Stimulated activated CD8-positive, alpha-beta memory T cell treated with anti-CD3 and anti-CD28 coated beads, Interleukin-4, amount 100 ng/mL, for 1 hour (primary cell): ENCODE data around the gene ZDHHC24.

ENCODE experiments used
- DNase-seq, 2 donors: peaks; one replicate each; pipeline ENCODE4 v3.0.0-alpha.2; 2020; ENCODE audit warnings: low read depth in 2 of 2, low spot score in 1 of 2

ZDHHC24 gene

GRCh38 chr11:66566221-66566620 lies 20.4 kb upstream of the ZDHHC24 start:
- no peak for DNase-seq

- no peak for DNase-seq
Observed at GRCh38 chr11:66564984-66565383, 19.1 kb upstream of the ZDHHC24 start.

GRCh38 chr11:66564538-66564937 lies 18.7 kb upstream of the ZDHHC24 start:
- DNase-seq, result no peak

- no peak for DNase-seq
Observed at GRCh38 chr11:66563832-66564231, 18.0 kb upstream of the ZDHHC24 start.

- no peak for DNase-seq
Observed at GRCh38 chr11:66562907-66563583, 17.2 kb upstream of the ZDHHC24 start.

- DNase-seq, result no peak
Observed at GRCh38 chr11:66562275-66562674, 16.4 kb upstream of the ZDHHC24 start.

- no peak for DNase-seq
Observed at GRCh38 chr11:66561975-66562248, 16.1 kb upstream of the ZDHHC24 start.

GRCh38 chr11:66561178-66561974 lies 15.5 kb upstream of the ZDHHC24 start:
- no peak for DNase-seq

GRCh38 chr11:66559866-66560676 lies 14.2 kb upstream of the ZDHHC24 start:
- DNase-seq, result no peak

- no peak for DNase-seq
Observed at GRCh38 chr11:66559142-66559865, 13.5 kb upstream of the ZDHHC24 start.

- DNase-seq, result no peak
Observed at GRCh38 chr11:66557733-66558326, 12.0 kb upstream of the ZDHHC24 start.

GRCh38 chr11:66556086-66556485 lies 10.2 kb upstream of the ZDHHC24 start:
- DNase-seq, result no peak

GRCh38 chr11:66555416-66555815 lies 9.6 kb upstream of the ZDHHC24 start:
- no peak for DNase-seq

- DNase-seq, result no peak
Observed at GRCh38 chr11:66554602-66555001, 8.8 kb upstream of the ZDHHC24 start.

GRCh38 chr11:66550887-66551286 lies 5.0 kb upstream of the ZDHHC24 start:
- no peak for DNase-seq

GRCh38 chr11:66549696-66550095 lies 3.8 kb upstream of the ZDHHC24 start:
- DNase-seq, result no peak

GRCh38 chr11:66548774-66549630 lies 3.2 kb upstream of the ZDHHC24 start:
- no peak for DNase-seq

GRCh38 chr11:66548041-66548440 lies 2.2 kb upstream of the ZDHHC24 start:
- DNase-seq, result no peak

- DNase-seq, result no peak
Observed at GRCh38 chr11:66547662-66548009, 1.8 kb upstream of the ZDHHC24 start.

- DNase-seq, result no peak
Observed at GRCh38 chr11:66546966-66547661, 1.3 kb upstream of the ZDHHC24 start.
